ENCODE measurements around the gene ITGA3. TPM values are rescaled to one million over a fixed set of nuclear protein-coding genes. Genes with fewer than 3 reads are reported as not detected.

ITGA3 gene
- total RNA-seq, 1 donor from 2014 or later: 222 TPM

DNA sequence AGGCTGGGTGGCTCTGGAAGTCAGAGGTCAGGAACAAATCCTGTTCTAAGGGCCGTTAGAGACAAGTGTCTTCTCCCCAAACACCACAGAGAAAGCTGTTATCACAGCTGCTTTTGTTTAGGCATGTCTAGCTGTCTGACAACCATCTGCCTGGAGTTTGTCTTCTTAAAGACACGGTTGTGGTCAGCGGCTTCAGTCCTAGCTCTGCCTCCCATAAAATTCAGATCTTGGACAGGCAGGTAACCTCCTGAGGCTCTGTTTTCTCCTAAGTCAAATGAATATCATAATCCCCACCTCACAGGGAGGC, 2.3 kb upstream of the ITGA3 start:
- Histone ChIP-seq H3K27ac (peak overlapping the region; percentile 95 to 97), H3K9me3 (no peaks in the 10 kb centered on the region), H3K4me1 (peaks cover 18 to 29% of the 10 kb centered on the region in 2 donors), H3K27me3 (no peaks in the 10 kb centered on the region), H3K36me3 (no peaks in the 10 kb centered on the region), H3K4me3 (no peak overlapping the region)
- no peak for DNase-seq (ENCODE audit: low spot score in 2 of 2)
- TF ChIP-seq, protein P1, sequence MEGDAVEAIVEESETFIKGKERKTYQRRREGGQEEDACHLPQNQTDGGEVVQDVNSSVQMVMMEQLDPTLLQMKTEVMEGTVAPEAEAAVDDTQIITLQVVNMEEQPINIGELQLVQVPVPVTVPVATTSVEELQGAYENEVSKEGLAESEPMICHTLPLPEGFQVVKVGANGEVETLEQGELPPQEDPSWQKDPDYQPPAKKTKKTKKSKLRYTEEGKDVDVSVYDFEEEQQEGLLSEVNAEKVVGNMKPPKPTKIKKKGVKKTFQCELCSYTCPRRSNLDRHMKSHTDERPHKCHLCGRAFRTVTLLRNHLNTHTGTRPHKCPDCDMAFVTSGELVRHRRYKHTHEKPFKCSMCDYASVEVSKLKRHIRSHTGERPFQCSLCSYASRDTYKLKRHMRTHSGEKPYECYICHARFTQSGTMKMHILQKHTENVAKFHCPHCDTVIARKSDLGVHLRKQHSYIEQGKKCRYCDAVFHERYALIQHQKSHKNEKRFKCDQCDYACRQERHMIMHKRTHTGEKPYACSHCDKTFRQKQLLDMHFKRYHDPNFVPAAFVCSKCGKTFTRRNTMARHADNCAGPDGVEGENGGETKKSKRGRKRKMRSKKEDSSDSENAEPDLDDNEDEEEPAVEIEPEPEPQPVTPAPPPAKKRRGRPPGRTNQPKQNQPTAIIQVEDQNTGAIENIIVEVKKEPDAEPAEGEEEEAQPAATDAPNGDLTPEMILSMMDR (IDR thresholded peaks at IDR 0.05): no peak
- intact Hi-C loops (cut with DNase I): no loop called here

DNA sequence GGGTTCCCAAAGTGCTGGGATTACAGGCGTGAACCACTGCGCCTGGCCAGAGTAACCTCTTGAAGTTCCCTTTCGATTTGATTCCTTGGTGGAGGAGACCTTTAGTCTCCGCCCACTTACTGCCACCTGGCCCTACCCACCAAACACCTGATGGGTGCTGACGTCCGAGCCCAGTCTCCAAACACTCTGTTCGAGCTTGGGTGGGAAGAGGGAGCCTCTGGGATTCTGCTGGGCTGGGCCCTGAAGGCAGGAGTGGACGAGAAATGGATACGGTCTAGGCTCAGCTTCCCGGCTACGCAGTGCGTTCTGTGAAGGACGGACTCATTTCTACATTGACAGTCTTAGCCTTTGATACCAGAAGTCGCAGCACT, 870 bp upstream of the ITGA3 start:
- TF ChIP-seq, protein P1 (IDR thresholded peaks at IDR 0.05): no peak
- intact Hi-C loops (cut with DNase I): loop anchor here (1.0 to 2.0 kb wide), 2 partner anchors 26 to 27 kb away; no protein-coding TSS in a partner anchor
- no peaks in the 10 kb centered on the region for H3K27me3 ChIP-seq
- H3K9me3 ChIP-seq: no peaks in the 10 kb centered on the region
- no peak for DNase-seq (ENCODE audit: low spot score in 2 of 2)
- H3K4me1 ChIP-seq: peaks cover 27 to 41% of the 10 kb centered on the region in 2 donors
- H3K27ac ChIP-seq: peak overlapping the region; percentile 95 to 97
- H3K36me3 ChIP-seq: no peaks in the 10 kb centered on the region
- peak overlapping the region; percentile 73 to 83 for H3K4me3 ChIP-seq

DNA sequence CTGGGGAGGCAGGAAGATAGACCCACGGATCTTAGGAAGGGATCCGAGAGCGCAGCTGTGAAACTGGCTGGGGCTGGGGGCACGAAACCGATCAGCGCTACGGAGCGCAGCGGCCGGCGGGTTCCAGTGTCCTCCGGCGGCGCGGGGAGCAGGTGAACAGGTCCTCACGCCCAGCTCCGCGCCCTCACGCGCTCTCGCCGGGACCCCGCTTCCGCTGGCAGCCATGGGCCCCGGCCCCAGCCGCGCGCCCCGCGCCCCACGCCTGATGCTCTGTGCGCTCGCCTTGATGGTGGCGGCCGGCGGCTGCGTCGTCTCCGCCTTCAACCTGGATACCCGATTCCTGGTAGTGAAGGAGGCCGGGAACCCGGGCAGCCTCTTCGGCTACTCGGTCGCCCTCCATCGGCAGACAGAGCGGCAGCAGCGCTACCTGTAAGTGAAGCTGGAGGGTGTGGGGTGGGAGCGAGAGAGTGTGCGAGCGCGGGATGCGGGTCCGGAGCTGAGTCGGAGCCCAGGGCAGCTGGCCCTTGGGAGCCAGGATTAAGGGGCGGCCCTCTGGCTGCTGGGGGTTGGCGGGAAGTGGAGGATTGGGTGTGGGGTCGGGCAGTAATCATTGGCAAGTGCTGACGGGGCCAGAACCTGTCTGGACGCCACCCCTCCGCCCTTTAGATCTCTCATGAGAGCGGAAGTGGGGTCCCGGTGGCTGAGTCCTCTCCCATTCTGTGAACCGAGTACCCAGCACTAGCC, 479 bp downstream of the ITGA3 start:
- TF ChIP-seq, protein P1 (IDR thresholded peaks at IDR 0.05): peak in 2 of 3 experiments; percentile 34 to 35
- no peaks in the 10 kb centered on the region for H3K36me3 ChIP-seq
- peaks cover 36 to 47% of the 10 kb centered on the region in 2 donors for H3K4me1 ChIP-seq
- peak overlapping the region; percentile 95 to 97 for H3K27ac ChIP-seq
- peak in 1 of 2 donors; percentile 80 for DNase-seq (ENCODE audit: low spot score in 2 of 2)
- intact Hi-C loops (cut with DNase I): no loop called here
- H3K4me3 ChIP-seq: peak overlapping the region; percentile 73 to 83
- H3K9me3 ChIP-seq: no peaks in the 10 kb centered on the region
- H3K27me3 ChIP-seq: no peaks in the 10 kb centered on the region

DNA sequence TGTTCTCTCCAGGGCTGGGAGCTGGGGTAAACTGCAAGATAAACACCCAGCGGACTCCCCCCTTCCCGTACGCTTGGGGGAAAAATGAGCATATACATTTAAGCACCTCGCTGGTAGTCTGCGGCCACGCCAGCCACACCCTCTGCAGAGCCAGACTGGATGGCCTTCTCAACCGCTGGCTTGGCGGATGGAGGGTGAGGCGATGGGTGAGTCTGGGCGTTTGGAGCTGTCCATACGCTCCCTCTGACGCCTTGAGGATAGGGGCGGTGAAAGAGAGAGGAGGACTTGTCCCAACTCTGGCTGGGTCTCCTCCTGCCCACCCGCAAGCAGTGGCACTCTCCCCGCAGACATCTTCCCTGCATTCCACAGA, 1.0 kb downstream of the ITGA3 start:
- no peaks in the 10 kb centered on the region for H3K36me3 ChIP-seq
- intact Hi-C loops (cut with DNase I): no loop called here
- no peak for DNase-seq (ENCODE audit: low spot score in 2 of 2)
- TF ChIP-seq, protein P1 (IDR thresholded peaks at IDR 0.05): no peak
- peak overlapping the region; percentile 95 to 97 for H3K27ac ChIP-seq
- H3K27me3 ChIP-seq: no peaks in the 10 kb centered on the region
- peaks cover 42 to 53% of the 10 kb centered on the region in 2 donors for H3K4me1 ChIP-seq
- H3K4me3 ChIP-seq: peak overlapping the region; percentile 73 to 83
- H3K9me3 ChIP-seq: no peaks in the 10 kb centered on the region

DNA sequence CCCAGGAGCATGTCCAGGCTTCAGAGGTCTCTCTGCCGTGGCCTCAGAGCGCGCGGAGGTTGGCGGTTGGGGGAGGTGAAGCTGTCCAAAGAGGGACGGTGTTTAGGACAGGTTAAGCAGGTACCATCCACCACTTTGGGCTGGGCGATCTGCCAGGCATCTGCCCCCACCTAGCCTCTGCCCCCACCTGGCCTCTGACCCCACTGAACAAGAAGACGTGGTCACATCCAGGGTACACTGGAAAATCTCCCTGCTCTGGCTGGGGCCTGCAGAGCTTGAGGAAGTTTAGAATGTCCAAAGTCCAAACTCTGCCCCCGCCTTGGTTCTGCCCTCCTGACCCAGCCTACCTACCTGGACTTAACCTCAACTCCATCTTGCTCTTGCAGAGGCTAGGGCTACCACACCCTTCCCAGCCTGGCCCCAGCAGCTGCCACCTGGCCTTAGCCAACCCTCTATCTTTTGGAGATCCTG, 1.6 kb downstream of the ITGA3 start:
- TF ChIP-seq, protein P1 (IDR thresholded peaks at IDR 0.05): no peak
- H3K9me3 ChIP-seq: no peaks in the 10 kb centered on the region
- peak overlapping the region; percentile 73 to 83 for H3K4me3 ChIP-seq
- peaks cover 45 to 58% of the 10 kb centered on the region in 2 donors for H3K4me1 ChIP-seq
- H3K36me3 ChIP-seq: no peaks in the 10 kb centered on the region
- H3K27ac ChIP-seq: peak overlapping the region; percentile 95 to 97
- DNase-seq (ENCODE audit: low spot score in 2 of 2): no peak
- no peaks in the 10 kb centered on the region for H3K27me3 ChIP-seq
- intact Hi-C loops (cut with DNase I): no loop called here
